Left ventricle myocardium inferior (tissue), 1 donor: ENCODE measurements around the gene VCAN. TPM values are rescaled to one million over a fixed set of nuclear protein-coding genes. Genes with fewer than 3 reads are reported as not detected.
A peak's percentile ranks its signal among the peaks of the same experiment; 100 is the strongest.
"Not testable (repeated sequence)": the region's sequence is repeated elsewhere in the genome, so short reads cannot be mapped to it uniquely, and the experiment has no call there.

Experiments
- DNase-seq: peaks from one replicate; pipeline ENCODE4 v3.0.0-alpha.2; 2020
- H3K27ac ChIP-seq: fragments of 200-600 bp; replicated peaks from 2 replicates; pipeline ENCODE4 v1.8.0; 2021
- H3K27me3 ChIP-seq: fragments of 200-600 bp; 2 replicates; pipeline ENCODE4 v1.8.0; 2021; ENCODE audit warnings: low read depth
- H3K36me3 ChIP-seq: fragments of 200-600 bp; 2 replicates; pipeline ENCODE4 v1.8.0; 2021
- H3K4me1 ChIP-seq: fragments of 200-600 bp; 2 replicates; pipeline ENCODE4 v1.8.0; 2021
- H3K4me3 ChIP-seq: fragments of 200-600 bp; 2 replicates; pipeline ENCODE4 v1.8.0; 2021; ENCODE audit warnings: mild to moderate bottlenecking, moderate library complexity
- H3K9me3 ChIP-seq: fragments of 200-600 bp; replicated peaks from 2 replicates; pipeline ENCODE4 v1.8.0; 2021
- CTCF ChIP-seq: fragments of 200-600 bp; IDR thresholded peaks from 2 replicates; pipeline ENCODE4 v1.8.0; 2021; ENCODE audit warnings: antibody characterized with exemption, mild to moderate bottlenecking, borderline replicate concordance
- intact Hi-C: fragments of 100-400 bp; cut with micrococcal nuclease; formaldehyde crosslinking; loops from one replicate; pipeline ENCODE4 v1.11.0; 2022
- total RNA-seq: library from RNA; stranded (reverse); fragmentation: NEBNext Ultra II Directional; extraction: Animal tissue kit (Norgen Biotek cat#: 25700); gene quantifications from one replicate; pipeline ENCODE4 v1.2.1, GENCODE V29; 2021
- donor health status: DM: no; HTN: yes; CAD: no; lungs with severe emphysema.

The VCAN gene
- total RNA-seq, 1 donor from 2014 or later = 25.2 TPM

GRCh38 chr5:83430130-83431010 lies 41.2 kb upstream of the VCAN start:
- intact Hi-C loops = no loop called here
- H3K9me3 ChIP-seq = no peaks in the 10 kb centered on the region
- no peaks in the 10 kb centered on the region for H3K36me3 ChIP-seq
- peak; percentile 23 for DNase-seq
- peak; percentile 92 for TF ChIP-seq CTCF
- H3K4me1 ChIP-seq = no peaks in the 10 kb centered on the region
- no peak overlapping the region for H3K27ac ChIP-seq
- H3K27me3 ChIP-seq = no peaks in the 10 kb centered on the region
- no peak overlapping the region for H3K4me3 ChIP-seq

- H3K4me3 ChIP-seq = no peak overlapping the region
- no peaks in the 10 kb centered on the region for H3K4me1 ChIP-seq
- intact Hi-C loops = no loop called here
- H3K9me3 ChIP-seq = peaks cover 4% of the 10 kb centered on the region
- no peak for TF ChIP-seq CTCF
- DNase-seq = no peak
- H3K27ac ChIP-seq = no peak overlapping the region
- no peaks in the 10 kb centered on the region for H3K36me3 ChIP-seq
- H3K27me3 ChIP-seq = no peaks in the 10 kb centered on the region
Observed at GRCh38 chr5:83433891-83434290, 37.7 kb upstream of the VCAN start.

GRCh38 chr5:83434946-83435345 lies 36.6 kb upstream of the VCAN start:
- intact Hi-C loops = no loop called here
- Histone ChIP-seq H3K4me1 (no peaks in the 10 kb centered on the region), H3K9me3 (peaks cover 4% of the 10 kb centered on the region), H3K27me3 (no peaks in the 10 kb centered on the region), H3K27ac (peak overlapping the region; percentile 36), H3K36me3 (no peaks in the 10 kb centered on the region), H3K4me3 (no peak overlapping the region)
- DNase-seq = no peak
- TF ChIP-seq CTCF = no peak

GRCh38 chr5:83436276-83436675 lies 35.3 kb upstream of the VCAN start:
- H3K36me3 ChIP-seq = no peaks in the 10 kb centered on the region
- no peaks in the 10 kb centered on the region for H3K27me3 ChIP-seq
- no peaks in the 10 kb centered on the region for H3K4me1 ChIP-seq
- no peak for TF ChIP-seq CTCF
- H3K9me3 ChIP-seq = peaks cover 4% of the 10 kb centered on the region
- no peak for DNase-seq
- H3K4me3 ChIP-seq = no peak overlapping the region
- intact Hi-C loops = no loop called here
- H3K27ac ChIP-seq = no peak overlapping the region

GRCh38 chr5:83437697-83438096 lies 33.8 kb upstream of the VCAN start:
- H3K27me3 ChIP-seq, DNase-seq, H3K36me3 ChIP-seq, H3K27ac ChIP-seq, H3K4me1 ChIP-seq, H3K4me3 ChIP-seq, H3K9me3 ChIP-seq, intact Hi-C loops: not testable (repeated sequence)

GRCh38 chr5:83440826-83441225 lies 30.7 kb upstream of the VCAN start:
- H3K4me3 ChIP-seq = no peak overlapping the region
- H3K27ac ChIP-seq = no peak overlapping the region
- H3K27me3 ChIP-seq = no peaks in the 10 kb centered on the region
- TF ChIP-seq CTCF = no peak
- H3K9me3 ChIP-seq = peaks cover 4% of the 10 kb centered on the region
- no peak for DNase-seq
- peaks cover under 1% of the 10 kb centered on the region for H3K4me1 ChIP-seq
- H3K36me3 ChIP-seq = no peaks in the 10 kb centered on the region
- intact Hi-C loops = no loop called here
